Kidney (tissue), 14 donors: ENCODE data around the gene WDR70. TPM values are rescaled to one million over a fixed set of nuclear protein-coding genes. Genes with fewer than 3 reads are reported as not detected.
"Not testable (repeated sequence)": the region's sequence is repeated elsewhere in the genome, so short reads cannot be mapped to it uniquely, and the experiment has no call there.

ENCODE experiments used
- DNase-seq, 5 donors: peaks; one replicate each; pipeline ENCODE4 v3.0.0-alpha.2; 2013 to 2020
- FAIRE-seq: peaks from 2 replicates; lab custom pipeline; 2012; peaks lifted over from hg19 to GRCh38; lab: Jason Lieb, UNC
- H3K27ac ChIP-seq, 2 donors: one replicate each; pipeline ENCODE4 v1.7.0; 2013; ENCODE audit warnings: low read depth in 2 of 2, low read length in 2 of 2, inconsistent platforms in 1 of 2
- H3K27me3 ChIP-seq: one replicate; pipeline ENCODE4 v1.7.1; 2013; ENCODE audit warnings: low read length, inconsistent platforms; ENCODE audit not compliant: control insufficient read depth, insufficient read depth
- H3K36me3 ChIP-seq, 3 donors: one replicate each; pipeline versions ENCODE4 v1.7.0 to v1.7.1; 2013; ENCODE audit warnings: low read length in 3 of 3, control low read depth in 1 of 3, inconsistent platforms in 1 of 3; ENCODE audit not compliant: insufficient read depth in 3 of 3, control insufficient read depth in 2 of 3
- H3K4me1 ChIP-seq, 3 donors: one replicate each; pipeline versions ENCODE4 v1.7.0 to v1.7.1; 2013; ENCODE audit warnings: low read length in 3 of 3, inconsistent platforms in 1 of 3, low read depth in 1 of 3; ENCODE audit not compliant: control insufficient read depth in 2 of 3, insufficient read depth in 2 of 3
- H3K4me3 ChIP-seq, 3 donors: one replicate each; pipeline versions ENCODE4 v1.7.0 to v1.8.1; 2013; ENCODE audit warnings: low read length in 3 of 3, control low read depth in 1 of 3, inconsistent platforms in 1 of 3
- H3K9ac ChIP-seq, 3 donors: one replicate each; pipeline versions ENCODE4 v1.7.0 to v1.7.1; 2013; ENCODE audit warnings: low read length in 3 of 3, control low read depth in 1 of 3, inconsistent platforms in 1 of 3
- H3K9me3 ChIP-seq, 3 donors: one replicate each; pipeline versions ENCODE4 v1.7.0 to v1.7.1; 2013; ENCODE audit warnings: low read length in 3 of 3, control low read depth in 1 of 3, inconsistent platforms in 1 of 3; ENCODE audit not compliant: control insufficient read depth in 2 of 3, insufficient read depth in 1 of 3
- intact Hi-C: fragments of 100-400 bp; cut with DNase I; formaldehyde crosslinking; loops from one replicate; pipeline ENCODE4 v1.11.1; 2022
- polyA plus RNA-seq: library from polyadenylated mRNA; stranded (reverse); fragments of 350-450 nt; fragmentation: Illumina TruSeq; extraction: RNeasy Lipid Tissue Mini Kit (QIAGEN cat#74804); gene quantifications from one replicate; pipeline ENCODE4 v1.2.3, GENCODE V29; 2014; ENCODE audit warnings: low read depth, low replicate concordance; ENCODE audit not compliant: insufficient read depth
- total RNA-seq: library from RNA; stranded (reverse); fragmentation: NEBNext Ultra II Directional; extraction: Animal tissue kit (Norgen Biotek cat#: 25700); gene quantifications from one replicate; pipeline ENCODE4 v1.2.1, GENCODE V29; 2021
- TF ChIP-seq, protein P1 (sequence below): IDR thresholded peaks from 3 replicates; pipeline ENCODE4 v1.5.1; 2012; ENCODE audit warnings: mild to moderate bottlenecking, moderate library complexity, borderline replicate concordance; ENCODE audit not compliant: insufficient read depth; ENCODE audit errors: extremely low read depth
- donor health status: control.
- donor health status: control.
- donor health status: control.
- donor health status: control.
- donor health status: control.
- donor health status: DM: yes; HTN: yes; CAD: no.
- donor health status: Normal renal cell carcinoma (clear cell type).

WDR70 gene
- total and polyA plus RNA-seq, 2 donors from 2014 or later, result 27.2 to 32.3 TPM

DNA sequence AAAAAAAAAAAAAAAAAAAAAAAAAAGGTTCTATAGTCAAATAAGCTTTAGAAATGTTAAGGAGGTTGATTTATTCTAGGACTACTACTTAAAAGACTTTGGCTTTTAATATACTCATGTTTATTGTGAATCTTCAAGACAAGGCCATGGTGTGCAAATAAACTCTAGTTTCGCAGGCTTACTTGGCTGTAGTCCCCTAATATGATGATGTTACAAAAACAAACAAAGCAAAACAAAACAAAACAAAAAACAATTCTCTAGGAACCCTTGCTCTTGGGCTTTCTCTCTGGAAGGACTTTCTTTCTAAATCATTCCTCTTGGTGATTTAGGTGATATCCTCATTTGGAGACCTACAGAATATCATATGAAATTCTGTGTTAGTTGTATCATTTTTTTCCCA lies 288.7 kb downstream of the WDR70 start:
- TF ChIP-seq, protein P1, sequence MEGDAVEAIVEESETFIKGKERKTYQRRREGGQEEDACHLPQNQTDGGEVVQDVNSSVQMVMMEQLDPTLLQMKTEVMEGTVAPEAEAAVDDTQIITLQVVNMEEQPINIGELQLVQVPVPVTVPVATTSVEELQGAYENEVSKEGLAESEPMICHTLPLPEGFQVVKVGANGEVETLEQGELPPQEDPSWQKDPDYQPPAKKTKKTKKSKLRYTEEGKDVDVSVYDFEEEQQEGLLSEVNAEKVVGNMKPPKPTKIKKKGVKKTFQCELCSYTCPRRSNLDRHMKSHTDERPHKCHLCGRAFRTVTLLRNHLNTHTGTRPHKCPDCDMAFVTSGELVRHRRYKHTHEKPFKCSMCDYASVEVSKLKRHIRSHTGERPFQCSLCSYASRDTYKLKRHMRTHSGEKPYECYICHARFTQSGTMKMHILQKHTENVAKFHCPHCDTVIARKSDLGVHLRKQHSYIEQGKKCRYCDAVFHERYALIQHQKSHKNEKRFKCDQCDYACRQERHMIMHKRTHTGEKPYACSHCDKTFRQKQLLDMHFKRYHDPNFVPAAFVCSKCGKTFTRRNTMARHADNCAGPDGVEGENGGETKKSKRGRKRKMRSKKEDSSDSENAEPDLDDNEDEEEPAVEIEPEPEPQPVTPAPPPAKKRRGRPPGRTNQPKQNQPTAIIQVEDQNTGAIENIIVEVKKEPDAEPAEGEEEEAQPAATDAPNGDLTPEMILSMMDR, result no peak
- Histone ChIP-seq H3K36me3 (no peaks in the 10 kb centered on the region), H3K27ac (no peak overlapping the region), H3K4me3 (no peak overlapping the region), H3K27me3 (no peaks in the 10 kb centered on the region), H3K4me1 (peaks cover 0 to 4% (median 0%) of the 10 kb centered on the region in 3 donors), H3K9ac (no peak overlapping the region), H3K9me3 (no peaks in the 10 kb centered on the region)
- intact Hi-C loops, result no loop called here
- FAIRE-seq, result no peak
- no peak for DNase-seq

DNA sequence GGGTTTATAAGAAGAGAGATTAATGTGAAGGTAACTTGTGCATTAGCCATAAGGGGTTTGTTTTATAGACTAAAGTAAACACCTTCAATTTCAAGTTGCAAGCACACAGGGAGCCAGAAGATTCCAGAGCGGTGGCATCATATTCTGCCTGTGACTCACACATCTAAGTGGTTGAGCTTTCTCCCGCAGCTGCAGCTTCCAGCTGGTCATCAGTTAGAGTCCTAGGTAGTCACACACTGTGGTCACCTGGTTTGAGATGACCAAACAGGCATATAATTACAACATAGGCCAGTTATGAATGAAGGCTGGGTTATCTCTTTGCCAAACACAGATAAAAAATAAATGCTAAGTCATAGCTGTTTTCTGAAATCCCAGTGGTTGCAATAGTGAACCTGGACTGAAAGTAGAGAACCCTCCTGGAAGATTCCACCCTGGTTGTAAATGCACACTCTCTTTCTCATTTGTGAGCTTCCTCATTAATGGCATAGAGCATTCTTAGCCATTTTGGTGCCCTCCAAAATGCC lies 289.5 kb downstream of the WDR70 start:
- FAIRE-seq, result no peak

GRCh38 chr5:37672118-37672588 lies 293.0 kb downstream of the WDR70 start:
- intact Hi-C loops, H3K36me3 ChIP-seq, FAIRE-seq, H3K4me1 ChIP-seq, H3K9ac ChIP-seq, H3K9me3 ChIP-seq, H3K4me3 ChIP-seq, H3K27me3 ChIP-seq, H3K27ac ChIP-seq: not testable (repeated sequence)
- peak in 1 of 5 donors; percentile 32 for DNase-seq

More for the DNA sequence above, 289.5 kb downstream of the WDR70 start:
- Histone ChIP-seq H3K36me3 (no peaks in the 10 kb centered on the region), H3K9ac (no peak overlapping the region), H3K9me3 (no peaks in the 10 kb centered on the region), H3K27me3 (no peaks in the 10 kb centered on the region), H3K4me3 (no peak overlapping the region), H3K4me1 (peaks cover 0 to 4% (median 0%) of the 10 kb centered on the region in 3 donors), H3K27ac (no peak overlapping the region)
- TF ChIP-seq, protein P1, result no peak
- intact Hi-C loops, result no loop called here
- DNase-seq, result peak in 3 of 5 donors; percentile 19 to 61 (median 46)

GRCh38 chr5:37674361-37674760 lies 295.2 kb downstream of the WDR70 start:
- H3K4me3 ChIP-seq, H3K36me3 ChIP-seq, H3K9ac ChIP-seq, FAIRE-seq, H3K9me3 ChIP-seq, H3K27ac ChIP-seq, H3K27me3 ChIP-seq, H3K4me1 ChIP-seq, DNase-seq, intact Hi-C loops: not testable (repeated sequence)

- DNase-seq, H3K4me3 ChIP-seq, intact Hi-C loops, H3K9ac ChIP-seq, H3K4me1 ChIP-seq, H3K27ac ChIP-seq, H3K27me3 ChIP-seq, H3K36me3 ChIP-seq, FAIRE-seq, H3K9me3 ChIP-seq: not testable (repeated sequence)
These were observed 300.2 kb downstream of the WDR70 start for GRCh38 chr5:37679326-37679725.

DNA sequence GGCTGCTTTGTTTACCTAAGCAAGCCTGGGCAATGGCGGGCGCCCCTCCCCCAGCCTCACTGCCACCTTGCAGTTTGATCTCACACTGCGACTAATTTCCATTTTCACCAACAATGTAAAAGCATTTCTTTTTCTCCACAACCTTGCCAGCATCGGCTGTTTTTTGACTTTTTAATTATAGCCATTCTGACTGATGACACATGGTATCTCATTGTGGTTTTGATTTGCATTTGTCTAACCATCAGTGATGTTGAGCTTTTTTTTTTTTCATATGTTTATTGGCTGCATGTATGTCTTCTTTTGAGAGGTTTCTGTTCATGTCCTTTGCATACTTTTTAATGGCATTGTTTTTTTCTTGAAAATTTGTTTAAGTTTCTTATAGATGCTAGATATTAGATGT lies 300.8 kb downstream of the WDR70 start:
- DNase-seq, H3K4me1 ChIP-seq, intact Hi-C loops, H3K4me3 ChIP-seq, H3K27me3 ChIP-seq, H3K27ac ChIP-seq, H3K9ac ChIP-seq, H3K9me3 ChIP-seq, FAIRE-seq, H3K36me3 ChIP-seq: not testable (repeated sequence)
